Measurements from ENCODE around the gene CENPT.

The CENPT gene

DNA sequence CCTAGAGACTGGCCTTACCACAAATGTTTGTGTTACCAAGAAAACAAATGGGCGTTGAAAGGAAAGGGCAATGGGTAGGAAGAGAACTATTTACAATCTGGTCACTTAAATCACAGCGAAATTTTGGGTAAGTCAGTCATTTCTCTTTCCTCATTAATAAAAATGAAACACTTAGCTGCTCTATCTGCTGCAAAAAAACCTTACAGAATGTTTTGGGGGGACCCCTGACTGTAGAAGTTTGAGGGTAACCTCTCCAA is 1.5 kb downstream of the CENPT start:
- DNase-seq (ENCODE audit: low spot score) = peak; percentile 19
- TF ChIP-seq, protein P1, sequence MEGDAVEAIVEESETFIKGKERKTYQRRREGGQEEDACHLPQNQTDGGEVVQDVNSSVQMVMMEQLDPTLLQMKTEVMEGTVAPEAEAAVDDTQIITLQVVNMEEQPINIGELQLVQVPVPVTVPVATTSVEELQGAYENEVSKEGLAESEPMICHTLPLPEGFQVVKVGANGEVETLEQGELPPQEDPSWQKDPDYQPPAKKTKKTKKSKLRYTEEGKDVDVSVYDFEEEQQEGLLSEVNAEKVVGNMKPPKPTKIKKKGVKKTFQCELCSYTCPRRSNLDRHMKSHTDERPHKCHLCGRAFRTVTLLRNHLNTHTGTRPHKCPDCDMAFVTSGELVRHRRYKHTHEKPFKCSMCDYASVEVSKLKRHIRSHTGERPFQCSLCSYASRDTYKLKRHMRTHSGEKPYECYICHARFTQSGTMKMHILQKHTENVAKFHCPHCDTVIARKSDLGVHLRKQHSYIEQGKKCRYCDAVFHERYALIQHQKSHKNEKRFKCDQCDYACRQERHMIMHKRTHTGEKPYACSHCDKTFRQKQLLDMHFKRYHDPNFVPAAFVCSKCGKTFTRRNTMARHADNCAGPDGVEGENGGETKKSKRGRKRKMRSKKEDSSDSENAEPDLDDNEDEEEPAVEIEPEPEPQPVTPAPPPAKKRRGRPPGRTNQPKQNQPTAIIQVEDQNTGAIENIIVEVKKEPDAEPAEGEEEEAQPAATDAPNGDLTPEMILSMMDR (IDR thresholded peaks at IDR 0.05; ENCODE audit: extremely low read depth, missing control alignments) = no peak

DNA sequence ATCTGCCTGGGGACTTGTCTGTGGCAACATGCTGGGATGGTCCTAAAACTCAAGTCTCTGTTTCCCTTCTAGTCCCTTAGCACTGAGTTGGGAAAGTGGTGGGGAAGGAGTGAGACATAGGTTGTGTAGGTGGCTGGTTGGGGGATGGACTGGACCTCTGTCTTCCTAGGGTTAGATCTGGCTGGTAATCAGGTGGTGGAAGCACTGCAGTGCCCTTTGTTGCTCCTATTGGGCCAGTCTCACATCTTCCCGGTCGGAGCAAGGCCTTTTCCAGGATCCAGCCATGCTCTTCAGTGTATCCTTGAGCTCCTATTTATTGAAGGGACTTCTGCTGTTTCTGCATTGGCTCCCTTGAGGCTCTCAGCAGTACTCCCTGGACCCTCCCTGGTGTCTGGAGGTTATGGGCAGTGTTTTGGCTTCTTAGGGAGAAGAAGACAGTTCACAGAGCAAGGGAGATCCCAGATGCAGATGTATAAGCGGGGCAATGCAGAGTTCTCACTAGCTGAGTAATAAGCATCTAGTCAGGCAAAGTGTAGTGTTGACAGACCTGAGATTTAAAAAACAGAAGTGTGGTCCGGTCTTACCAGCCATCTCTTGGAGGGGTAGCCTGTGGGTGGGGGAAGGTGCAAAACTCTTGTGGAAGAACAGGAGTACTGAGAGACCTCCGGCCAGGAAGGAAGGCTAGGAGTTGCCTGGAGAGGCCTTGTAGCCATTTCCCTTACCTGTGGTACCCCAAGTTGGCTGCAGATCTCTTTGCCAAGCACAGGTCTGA is 2.0 kb downstream of the CENPT start:
- TF ChIP-seq, protein P1 (IDR thresholded peaks at IDR 0.05; ENCODE audit: extremely low read depth, missing control alignments) = no peak
- DNase-seq (ENCODE audit: low spot score) = peak; percentile 34

DNA sequence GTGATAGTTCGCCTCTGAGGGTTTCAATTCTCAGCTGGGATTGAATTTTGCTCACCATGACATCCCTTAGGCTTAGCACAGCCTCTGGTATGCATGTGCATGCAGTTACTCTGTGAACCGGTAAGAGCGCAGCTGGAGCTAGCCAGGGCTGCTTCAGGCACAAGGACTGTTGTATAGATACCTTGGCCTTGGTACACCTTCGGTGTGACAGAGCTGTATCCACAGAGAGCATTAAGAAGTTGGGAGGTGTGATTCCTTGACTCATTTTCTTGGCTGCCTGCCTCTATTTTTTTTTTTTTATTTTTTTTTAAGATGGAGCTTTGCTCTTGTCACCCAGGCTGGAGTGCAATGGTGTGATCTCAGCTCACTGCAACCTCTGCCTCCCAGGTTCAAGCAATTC is 3.0 kb downstream of the CENPT start:
- TF ChIP-seq, protein P1 (IDR thresholded peaks at IDR 0.05; ENCODE audit: extremely low read depth, missing control alignments) = no peak
- no peak for DNase-seq (ENCODE audit: low spot score)

GRCh38 chr16:67843343-67843765 is 4.1 kb downstream of the CENPT start:
- no peak for DNase-seq (ENCODE audit: low spot score)
- TF ChIP-seq, protein P1 (IDR thresholded peaks at IDR 0.05; ENCODE audit: extremely low read depth, missing control alignments) = no peak

- TF ChIP-seq, protein P1 (IDR thresholded peaks at IDR 0.05; ENCODE audit: extremely low read depth, missing control alignments) = peak; percentile 45
- DNase-seq (ENCODE audit: low spot score) = peak; percentile 74
These were observed 4.8 kb downstream of the CENPT start for GRCh38 chr16:67842509-67843342.

DNA sequence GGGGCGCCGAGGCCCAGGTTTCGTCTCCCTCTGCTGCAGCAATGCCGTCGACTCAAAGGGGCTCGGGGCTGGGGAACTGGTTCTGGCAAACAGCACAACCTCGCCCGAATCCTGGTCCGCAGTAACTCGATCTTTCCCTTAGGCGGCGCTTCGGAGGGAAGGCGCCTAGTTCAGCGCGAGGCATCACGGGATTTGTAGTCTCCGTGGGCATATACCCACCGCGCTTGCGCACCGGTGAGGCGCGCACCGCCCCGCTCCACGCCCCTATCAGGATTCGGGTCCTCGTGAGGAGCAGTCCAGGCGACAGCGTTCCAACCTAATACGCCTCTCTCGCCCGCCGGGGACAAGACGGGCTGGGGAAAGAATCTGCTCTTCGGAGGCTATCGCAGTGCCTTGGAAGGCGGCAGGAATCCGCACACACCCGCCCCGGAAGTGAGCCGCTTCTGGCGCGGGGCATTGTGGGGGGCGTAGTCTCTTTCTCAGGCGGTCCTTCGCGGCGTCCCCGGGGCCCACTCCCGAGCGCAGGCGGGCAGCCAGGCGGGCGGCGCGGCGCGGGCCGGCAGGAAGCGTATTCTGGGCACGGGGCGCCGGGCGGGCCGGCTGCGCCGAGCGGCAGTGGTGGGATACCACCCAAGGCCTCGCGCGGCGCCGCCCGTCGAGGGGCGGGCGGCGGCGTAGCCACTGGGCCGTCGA is 5.5 kb downstream of the CENPT start, which contains the start of gene THAP11:
Gene THAP11 (plus strand): TSS at position 505 of the 693 bp plus-strand sequence. CDS start 235 bp downstream, outside the sequence.
- TF ChIP-seq, protein P1 (IDR thresholded peaks at IDR 0.05; ENCODE audit: extremely low read depth, missing control alignments) = peak; percentile 78

More for the DNA sequence above, 5.5 kb downstream of the CENPT start, which contains the start of gene THAP11:
- DNase-seq (ENCODE audit: low spot score) = peak; percentile 93

All from GM20000 (cell line).